H1 (cell line): ENCODE results near the gene LRRC63. TPM values are rescaled to one million over a fixed set of nuclear protein-coding genes. Genes with fewer than 3 reads are reported as not detected.

Experiments
- CTCF ChIA-PET: fragments of 300-600 bp; sonication (Branson Sonifier 250); formaldehyde crosslinking; loops from one replicate; lab custom pipeline; 2021; ENCODE audit not compliant: partially characterized antibody; lab: Charles Lee
- POLR2A ChIA-PET: fragments of 300-600 bp; sonication (Branson Sonifier 250); formaldehyde crosslinking; loops from one replicate; lab custom pipeline; 2021; ENCODE audit warnings: inconsistent platforms; ENCODE audit not compliant: partially characterized antibody; lab: Charles Lee
- DNase-seq, 2 experiments: peaks; one replicate each; pipeline versions ENCODE4 v3.0.0 to v3.0.0-alpha.2; 2010 to 2022; ENCODE audit warnings: low spot score in 2 of 2, low read depth in 1 of 2, mixed read lengths in 1 of 2
- FAIRE-seq: peaks from 2 replicates; lab custom pipeline; 2011; peaks lifted over from hg19 to GRCh38; lab: Jason Lieb, UNC
- H2AFZ ChIP-seq: 2 replicates; pipeline ENCODE4 v1.8.1; 2012; ENCODE audit warnings: low read length, inconsistent platforms
- H2AK5ac ChIP-seq: 2 replicates; pipeline ENCODE4 v1.6.1; 2013; ENCODE audit warnings: low read depth, low read length
- H2BK120ac ChIP-seq: replicated peaks from 2 replicates; pipeline ENCODE3; 2013; ENCODE audit warnings: low read depth, low read length, inconsistent platforms
- H2BK12ac ChIP-seq: 2 replicates; pipeline ENCODE4 v1.6.1; 2013; ENCODE audit warnings: low read depth, low read length
- H2BK15ac ChIP-seq: 2 replicates; pipeline ENCODE4 v1.6.1; 2013; ENCODE audit warnings: low read length
- H2BK20ac ChIP-seq: 2 replicates; pipeline ENCODE4 v1.6.1; 2013; ENCODE audit warnings: low read length
- H2BK5ac ChIP-seq: 2 replicates; pipeline ENCODE4 v1.6.1; 2013; ENCODE audit warnings: low read depth, low read length
- H3K14ac ChIP-seq: 2 replicates; pipeline ENCODE4 v1.6.1; 2013; ENCODE audit warnings: inconsistent platforms; ENCODE audit not compliant: insufficient read length
- H3K18ac ChIP-seq: 2 replicates; pipeline ENCODE4 v1.6.1; 2013; ENCODE audit warnings: low read length; ENCODE audit errors: extremely low read depth
- H3K23ac ChIP-seq: 2 replicates; pipeline ENCODE4 v1.6.1; 2013; ENCODE audit warnings: inconsistent platforms; ENCODE audit not compliant: insufficient read length
- H3K23me2 ChIP-seq: 2 replicates; pipeline ENCODE4 v1.6.1; 2013; ENCODE audit warnings: low read depth, low read length
- H3K27ac ChIP-seq: 2 replicates; pipeline ENCODE4 v1.6.1; 2011; ENCODE audit warnings: low read depth, low read length, inconsistent platforms
- H3K27me3 ChIP-seq, 4 experiments: replicated peaks in 1 of 4; 1 replicate in 1 of 4; 2 replicates in 3 of 4; pipeline versions ENCODE4 v1.6.1 to v1.8.1; 2011 to 2013; ENCODE audit warnings: low read length in 3 of 4, mild to moderate bottlenecking in 3 of 4, inconsistent platforms in 2 of 4, mixed read lengths in 2 of 4, moderate library complexity in 1 of 4; ENCODE audit not compliant: control insufficient read depth in 3 of 4, insufficient read depth in 3 of 4; ENCODE audit errors: extremely low read depth in 1 of 4
- H3K36me3 ChIP-seq, 4 experiments: 2 replicates each; pipeline versions ENCODE4 v1.6.1 to v1.8.1; 2011 to 2013; ENCODE audit warnings: mild to moderate bottlenecking in 4 of 4, low read length in 3 of 4, moderate library complexity in 2 of 4, control low read depth in 1 of 4, inconsistent platforms in 1 of 4; ENCODE audit not compliant: insufficient read depth in 4 of 4, control insufficient read depth in 2 of 4
- H3K4ac ChIP-seq: replicated peaks from 2 replicates; pipeline ENCODE3; 2013; ENCODE audit warnings: low read length, low read depth, mixed read lengths, inconsistent platforms; ENCODE audit not compliant: insufficient read length
- H3K4me1 ChIP-seq, 4 experiments: replicated peaks in 1 of 4; 1 replicate in 1 of 4; 2 replicates in 3 of 4; pipeline versions ENCODE4 v1.6.1 to v1.8.1; 2011 to 2013; ENCODE audit warnings: low read length in 3 of 4, inconsistent platforms in 2 of 4, mixed read lengths in 1 of 4; ENCODE audit not compliant: insufficient read depth in 4 of 4, control insufficient read depth in 3 of 4
- H3K4me2 ChIP-seq, 2 experiments: 2 replicates each; pipeline versions ENCODE4 v1.6.1 to v1.8.1; 2011 to 2013; ENCODE audit warnings: low read depth in 2 of 2, low read length in 2 of 2, control low read depth in 1 of 2, inconsistent platforms in 1 of 2, mild to moderate bottlenecking in 1 of 2; ENCODE audit not compliant: insufficient read depth in 1 of 2
- H3K4me3 ChIP-seq, 4 experiments: fragments of 200-600, 300-600 bp in 1 of 4; sonication (generic), shearing (Covaris generic), sonication (Bioruptor Twin) in 1 of 4; 2 replicates each; pipeline versions ENCODE4 v1.5.1 to v1.8.1; 2011 to 2016; ENCODE audit warnings: low read length in 4 of 4, low read depth in 3 of 4, control low read depth in 2 of 4, inconsistent platforms in 2 of 4, mild to moderate bottlenecking in 2 of 4, mixed read lengths in 1 of 4, moderate library complexity in 1 of 4; ENCODE audit not compliant: insufficient read depth in 2 of 4; ENCODE audit errors: extremely low read depth in 1 of 4
- H3K56ac ChIP-seq: replicated peaks from 2 replicates; pipeline ENCODE3; 2013; ENCODE audit warnings: low read depth, mild to moderate bottlenecking, mixed read lengths, low read length, inconsistent platforms; ENCODE audit not compliant: insufficient read length
- H3K79me1 ChIP-seq: 2 replicates; pipeline ENCODE4 v1.6.1; 2013; ENCODE audit warnings: low read depth, low read length, control low read depth
- H3K79me2 ChIP-seq, 2 experiments: 2 replicates each; pipeline versions ENCODE4 v1.6.1 to v1.8.1; 2012 to 2013; ENCODE audit warnings: low read length in 2 of 2, mild to moderate bottlenecking in 2 of 2, inconsistent platforms in 1 of 2; ENCODE audit not compliant: insufficient read depth in 2 of 2, control insufficient read depth in 1 of 2
- H3K9ac ChIP-seq, 4 experiments: replicated peaks in 1 of 4; 1 replicate in 1 of 4; 2 replicates in 3 of 4; pipeline versions ENCODE4 v1.6.1 to v1.8.1; 2011 to 2013; ENCODE audit warnings: low read depth in 3 of 4, low read length in 3 of 4, control low read depth in 2 of 4, mild to moderate bottlenecking in 2 of 4, moderate library complexity in 2 of 4, inconsistent platforms in 1 of 4; ENCODE audit errors: extremely low read depth in 1 of 4
- H3K9me3 ChIP-seq, 2 experiments: 2 replicates each; pipeline versions ENCODE4 v1.6.1 to v1.8.1; 2012 to 2013; ENCODE audit warnings: mild to moderate bottlenecking in 2 of 2, moderate library complexity in 2 of 2, control low read depth in 1 of 2, inconsistent platforms in 1 of 2, low read depth in 1 of 2, low read length in 1 of 2, mixed read lengths in 1 of 2; ENCODE audit not compliant: insufficient read depth in 2 of 2
- H4K20me1 ChIP-seq, 2 experiments: replicated peaks in 1 of 2; 2 replicates each; pipeline versions ENCODE3 to v1.8.1; 2011 to 2013; ENCODE audit warnings: inconsistent platforms in 2 of 2, low read length in 2 of 2, mild to moderate bottlenecking in 1 of 2; ENCODE audit not compliant: insufficient read depth in 2 of 2, control insufficient read depth in 1 of 2
- H4K5ac ChIP-seq: 2 replicates; pipeline ENCODE4 v1.6.1; 2013; ENCODE audit warnings: low read length, low read depth, mixed read lengths, inconsistent platforms; ENCODE audit not compliant: insufficient read length
- H4K8ac ChIP-seq: 2 replicates; pipeline ENCODE4 v1.8.0; 2013; ENCODE audit warnings: mild to moderate bottlenecking, moderate library complexity, low read length, inconsistent platforms; ENCODE audit not compliant: insufficient read depth; ENCODE audit errors: extremely low read depth
- H4K91ac ChIP-seq: replicated peaks from 2 replicates; pipeline ENCODE3; 2013; ENCODE audit warnings: low read length, mixed read lengths, inconsistent platforms; ENCODE audit not compliant: insufficient read length
- CTBP2 ChIP-seq: IDR thresholded peaks from 2 replicates; pipeline ENCODE4 v1.7.0; 2011; ENCODE audit warnings: borderline replicate concordance, mild to moderate bottlenecking, moderate library complexity, mixed read lengths, low read length; ENCODE audit not compliant: insufficient read depth, insufficient read length
- EP300 ChIP-seq, 2 experiments: IDR thresholded peaks; 1 replicate in 1 of 2; 2 replicates in 1 of 2; pipeline ENCODE4 v1.6.1; 2011 to 2012; ENCODE audit warnings: low read depth in 2 of 2, low read length in 2 of 2, mild to moderate bottlenecking in 2 of 2, borderline replicate concordance in 1 of 2, inconsistent platforms in 1 of 2, moderate library complexity in 1 of 2
- POLR2AphosphoS5 ChIP-seq: IDR thresholded peaks from 2 replicates; pipeline ENCODE4 v1.6.1; 2011; ENCODE audit warnings: low read depth, low read length
- SP1 ChIP-seq: IDR thresholded peaks from 2 replicates; pipeline ENCODE4 v1.6.1; 2011; ENCODE audit warnings: low read depth, low read length
- SP2 ChIP-seq: IDR thresholded peaks from 2 replicates; pipeline ENCODE4 v1.6.1; 2012; ENCODE audit warnings: mild to moderate bottlenecking, low read length, inconsistent platforms
- SRF ChIP-seq: IDR thresholded peaks from 2 replicates; pipeline ENCODE4 v1.6.1; 2011; ENCODE audit warnings: mild to moderate bottlenecking, low read depth, low read length, moderate library complexity
- TAF7 ChIP-seq: optimal IDR thresholded peaks from 2 replicates; pipeline ENCODE3; 2011; ENCODE audit warnings: low read depth, mild to moderate bottlenecking, inconsistent platforms, low read length, moderate library complexity, borderline replicate concordance
- YY1 ChIP-seq: IDR thresholded peaks from 2 replicates; pipeline ENCODE4 v1.6.1; 2011; ENCODE audit warnings: low read depth, mild to moderate bottlenecking, low read length
- WGBS, 2 experiments: shearing (Covaris generic) in 1 of 2; methylation state at CpG; one replicate each; pipeline versions ENCODE4 v1.1.6 to v1.1.7; 2013 to 2015; ENCODE audit warnings: low lambda C conversion rate in 2 of 2, mixed read lengths in 2 of 2, inconsistent platforms in 1 of 2, low coverage in 1 of 2, missing lambda C conversion rate in 1 of 2; ENCODE audit not compliant: insufficient replicate concordance in 2 of 2, insufficient coverage in 1 of 2, insufficient read length in 1 of 2; ENCODE audit errors: extremely low coverage in 1 of 2, missing lambda C conversion rate in 1 of 2; 5-methylcytosine and 5-hydroxymethylcytosine counted together
- polyA plus RNA-seq, 7 experiments: library from polyadenylated mRNA; depleted of rRNA in 3 of 7; stranded (reverse) in 5 of 7; unstranded in 2 of 7; fragments of >200 nt in 5 of 7; fragments of 200-250 nt in 2 of 7; gene quantifications; 1 replicate in 5 of 7; 2 replicates in 1 of 7; 4 replicates in 1 of 7; pipeline versions ENCODE4 v1.2.1 to v1.2.3, GENCODE V29; 2011 to 2013; ENCODE audit warnings: missing spikeins in 2 of 7, mixed read lengths in 2 of 7
- total RNA-seq: library from RNA; stranded (reverse); fragmentation: NEBNext Ultra II Directional; extraction: Animal tissue kit (Norgen Biotek cat#: 25700); gene quantifications from 2 replicates; pipeline ENCODE4 v1.2.1, GENCODE V29; 2021

Gene LRRC63
- total and polyA plus RNA-seq, 2 of the 8 experiments (the other 6 are each of a cell fraction or from before 2014, with no cell fraction given) = not detected

GRCh38 chr13:46232281-46232680 lies 20.6 kb downstream of the LRRC63 start:
- Histone ChIP-seq H2BK15ac (no peak overlapping the region), H2BK120ac (no peak overlapping the region), H3K27ac (no peak overlapping the region), H3K9me3 (no peaks in the 10 kb centered on the region), H3K18ac (no peak overlapping the region), H4K20me1 (no peaks in the 10 kb centered on the region), H4K8ac (no peak overlapping the region), H3K56ac (no peak overlapping the region), H4K91ac (no peak overlapping the region), H3K4ac (no peak overlapping the region), H3K4me2 (no peak overlapping the region), H3K14ac (no peak overlapping the region), H2BK20ac (no peak overlapping the region), H3K27me3 (no peaks in the 10 kb centered on the region), H3K4me1 (no peaks in the 10 kb centered on the region), H2BK12ac (no peak overlapping the region), H4K5ac (no peak overlapping the region), H3K79me2 (no peaks in the 10 kb centered on the region)
- POLR2A ChIA-PET = interaction anchor here (0.7 kb wide), 1 partner anchor 8 kb away, joined by 3 read pairs; no protein-coding TSS in a partner anchor
- no peak for DNase-seq
- 93% methylated on average over 3 of the region's 3 CpGs; no CpG with 5 or more reads in 1 of the 2 experiments for WGBS, 2 experiments
- TF ChIP-seq SP2 (no peak), POLR2AphosphoS5 (no peak), EP300 (IDR thresholded peaks at IDR 0.05; ENCODE audit: borderline replicate concordance in 1 of 2, low read depth in 2 of 2, low read length in 2 of 2) (no peak), CTBP2 (no peak), YY1 (no peak), TAF7 (no peak), SRF (no peak), SP1 (no peak)
- TF ChIP-seq, all 59 proteins: peak for 0
- H2BK5ac ChIP-seq = no peak overlapping the region
- H3K9ac ChIP-seq = no peak overlapping the region
- no peaks in the 10 kb centered on the region; the same call in 1 of the 2 replicates for H3K23me2 ChIP-seq
- FAIRE-seq = no peak
- no peak overlapping the region for H2AK5ac ChIP-seq
- no peaks in the 10 kb centered on the region for H3K36me3 ChIP-seq
- H2AFZ ChIP-seq = no peak overlapping the region
- no peak overlapping the region for H3K23ac ChIP-seq
- H3K4me3 ChIP-seq = no peak overlapping the region
- H3K79me1 ChIP-seq = no peaks in the 10 kb centered on the region
- CTCF ChIA-PET = interaction anchor here (1.3 kb wide), 1 partner anchor 57 kb away, joined by 3 read pairs; no protein-coding TSS in a partner anchor
